ENCODE measurements around the gene CRLF2.
A peak's percentile ranks its signal among the peaks of the same experiment; 100 is the strongest.
"Not testable (repeated sequence)": the region's sequence is repeated elsewhere in the genome, so short reads cannot be mapped to it uniquely, and the experiment has no call there.

Gene CRLF2

DNA sequence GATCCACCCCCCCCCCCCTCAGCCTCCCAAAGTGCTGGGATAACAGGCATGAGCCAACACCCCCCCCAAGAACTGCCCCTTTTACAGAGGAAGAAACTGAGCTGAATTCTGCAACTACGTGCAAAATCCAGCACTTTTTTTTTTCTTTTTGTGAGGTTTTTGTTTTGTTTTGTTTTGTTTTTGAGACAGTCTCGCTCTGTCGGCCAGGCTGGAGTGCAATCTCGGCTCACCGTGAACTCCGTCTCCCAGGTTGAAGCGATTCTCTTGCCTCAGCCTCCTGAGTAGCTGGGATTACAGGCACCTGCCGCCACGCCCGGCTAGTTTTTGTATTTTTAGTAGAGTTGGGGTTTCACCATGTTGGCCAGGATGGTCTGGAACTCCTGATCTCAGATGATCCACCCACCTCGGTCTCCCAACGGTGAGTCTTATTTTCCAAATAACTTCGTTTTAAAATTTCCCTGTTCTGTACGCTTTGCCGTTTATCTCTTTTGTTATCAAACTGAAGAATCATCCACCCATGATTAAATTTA lies 4.9 kb downstream of the CRLF2 start:
- TF ChIP-seq, protein P1, sequence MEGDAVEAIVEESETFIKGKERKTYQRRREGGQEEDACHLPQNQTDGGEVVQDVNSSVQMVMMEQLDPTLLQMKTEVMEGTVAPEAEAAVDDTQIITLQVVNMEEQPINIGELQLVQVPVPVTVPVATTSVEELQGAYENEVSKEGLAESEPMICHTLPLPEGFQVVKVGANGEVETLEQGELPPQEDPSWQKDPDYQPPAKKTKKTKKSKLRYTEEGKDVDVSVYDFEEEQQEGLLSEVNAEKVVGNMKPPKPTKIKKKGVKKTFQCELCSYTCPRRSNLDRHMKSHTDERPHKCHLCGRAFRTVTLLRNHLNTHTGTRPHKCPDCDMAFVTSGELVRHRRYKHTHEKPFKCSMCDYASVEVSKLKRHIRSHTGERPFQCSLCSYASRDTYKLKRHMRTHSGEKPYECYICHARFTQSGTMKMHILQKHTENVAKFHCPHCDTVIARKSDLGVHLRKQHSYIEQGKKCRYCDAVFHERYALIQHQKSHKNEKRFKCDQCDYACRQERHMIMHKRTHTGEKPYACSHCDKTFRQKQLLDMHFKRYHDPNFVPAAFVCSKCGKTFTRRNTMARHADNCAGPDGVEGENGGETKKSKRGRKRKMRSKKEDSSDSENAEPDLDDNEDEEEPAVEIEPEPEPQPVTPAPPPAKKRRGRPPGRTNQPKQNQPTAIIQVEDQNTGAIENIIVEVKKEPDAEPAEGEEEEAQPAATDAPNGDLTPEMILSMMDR (IDR thresholded peaks at IDR 0.05; ENCODE audit: extremely low read depth, missing control alignments), result no peak
- no peak for DNase-seq (ENCODE audit: low spot score)

DNA sequence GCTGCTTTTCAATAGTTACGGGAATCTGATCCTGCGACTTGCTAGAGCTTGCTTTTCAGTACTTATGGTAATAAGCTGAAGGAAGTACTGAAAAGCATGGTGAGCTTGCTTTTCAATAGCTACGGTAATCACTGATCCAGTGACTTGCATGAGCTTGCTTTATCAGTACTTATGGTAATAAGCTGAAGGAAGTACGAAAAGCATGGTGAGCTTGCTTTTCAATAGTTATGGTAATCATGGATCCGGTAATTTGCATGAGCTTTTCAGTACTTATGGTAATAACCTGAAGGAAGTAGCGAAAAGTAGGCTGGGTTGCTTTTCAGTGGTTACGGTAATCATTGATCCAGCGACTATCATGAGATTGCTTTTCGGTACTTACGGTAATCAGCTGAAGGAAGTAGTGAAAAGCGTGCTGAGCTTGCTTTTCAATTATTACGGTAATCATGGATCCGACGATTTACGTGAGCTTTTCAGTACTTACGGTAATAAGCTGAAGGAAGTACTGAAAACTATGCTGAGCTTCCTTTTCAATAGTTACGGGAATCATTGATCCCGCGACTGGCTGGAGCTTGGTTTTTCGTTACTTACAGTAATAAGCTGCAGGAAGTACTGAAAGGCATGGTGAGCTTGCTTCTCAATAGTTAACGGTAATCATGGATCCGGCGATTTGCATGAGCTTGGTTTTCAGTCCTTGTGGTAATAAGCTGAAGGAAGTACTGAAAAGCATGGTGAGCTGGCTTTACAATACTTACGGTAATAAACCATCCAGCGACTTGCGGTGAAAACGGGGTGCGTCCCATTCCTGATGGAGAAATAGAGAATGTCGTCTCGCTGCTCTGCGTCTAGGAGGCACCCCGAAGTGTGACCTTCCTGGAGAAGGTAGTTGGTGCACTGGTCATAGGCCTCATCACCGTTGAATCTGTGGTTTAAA lies 6.5 kb downstream of the CRLF2 start:
- peak; percentile 30 for DNase-seq (ENCODE audit: low spot score)
- TF ChIP-seq, protein P1 (IDR thresholded peaks at IDR 0.05; ENCODE audit: extremely low read depth, missing control alignments), result no peak

DNA sequence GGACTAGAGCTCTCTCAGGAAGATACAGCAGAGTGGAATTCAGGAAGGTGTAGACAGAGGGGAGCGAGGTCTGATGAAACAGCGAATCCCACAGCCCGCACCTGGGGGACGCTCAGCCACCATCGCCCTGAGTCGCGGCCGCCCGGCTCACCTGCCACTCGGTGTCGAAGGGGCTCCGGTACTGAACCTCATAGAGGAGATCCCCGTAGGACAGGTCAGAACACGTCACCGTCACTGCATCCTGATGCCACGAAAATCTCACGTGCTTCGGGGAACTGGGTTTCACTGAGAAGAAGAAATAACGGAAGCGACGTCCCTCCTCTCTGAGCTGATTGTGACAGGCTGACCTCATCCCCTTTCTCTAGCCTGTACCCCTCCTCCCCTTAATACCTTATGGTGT lies 10.2 kb downstream of the CRLF2 start:
- no peak for DNase-seq (ENCODE audit: low spot score)
- TF ChIP-seq, protein P1 (IDR thresholded peaks at IDR 0.05; ENCODE audit: extremely low read depth, missing control alignments), result no peak

DNA sequence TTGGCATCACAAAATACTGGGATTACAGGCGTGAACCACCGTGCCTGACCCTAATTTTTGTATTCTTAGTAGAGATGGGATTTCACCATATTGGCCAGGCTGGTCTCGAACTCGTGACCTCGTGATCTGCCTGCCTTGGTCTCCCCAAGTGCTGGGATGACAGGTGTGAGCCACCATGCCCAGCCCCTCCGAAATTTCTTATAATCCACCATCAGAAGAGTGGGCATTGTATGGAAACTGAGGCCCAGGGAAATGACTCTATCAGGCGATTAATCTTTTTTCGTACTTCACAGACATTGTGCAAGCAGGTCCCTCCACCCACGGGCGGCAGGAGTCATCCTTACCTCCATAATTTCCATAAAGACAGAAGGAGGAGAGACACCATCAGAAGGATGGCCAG lies 16.0 kb downstream of the CRLF2 start:
- DNase-seq (ENCODE audit: low spot score), result no peak
- TF ChIP-seq, protein P1 (IDR thresholded peaks at IDR 0.05; ENCODE audit: extremely low read depth, missing control alignments), result no peak

DNA sequence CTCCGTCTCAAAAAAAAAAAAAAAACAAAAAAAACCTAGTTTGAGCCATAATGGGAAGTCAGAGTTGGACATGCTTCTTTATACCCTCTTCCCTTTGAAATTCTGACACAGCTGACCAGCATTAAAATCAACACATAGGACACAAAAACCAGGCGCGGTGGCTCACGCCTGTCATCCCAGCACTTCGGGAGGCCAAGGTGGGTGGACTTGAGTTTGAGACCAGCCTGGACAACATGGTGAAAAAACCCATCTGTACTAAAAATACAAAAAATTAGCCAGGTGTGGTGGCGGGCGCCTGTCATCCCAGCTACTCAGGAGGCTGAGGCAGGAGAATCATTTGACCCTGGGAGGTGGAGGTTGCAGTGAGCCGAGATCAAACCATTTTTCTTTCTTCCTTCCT lies 20.3 kb downstream of the CRLF2 start:
- not testable (repeated sequence) for DNase-seq (ENCODE audit: low spot score)

DNA sequence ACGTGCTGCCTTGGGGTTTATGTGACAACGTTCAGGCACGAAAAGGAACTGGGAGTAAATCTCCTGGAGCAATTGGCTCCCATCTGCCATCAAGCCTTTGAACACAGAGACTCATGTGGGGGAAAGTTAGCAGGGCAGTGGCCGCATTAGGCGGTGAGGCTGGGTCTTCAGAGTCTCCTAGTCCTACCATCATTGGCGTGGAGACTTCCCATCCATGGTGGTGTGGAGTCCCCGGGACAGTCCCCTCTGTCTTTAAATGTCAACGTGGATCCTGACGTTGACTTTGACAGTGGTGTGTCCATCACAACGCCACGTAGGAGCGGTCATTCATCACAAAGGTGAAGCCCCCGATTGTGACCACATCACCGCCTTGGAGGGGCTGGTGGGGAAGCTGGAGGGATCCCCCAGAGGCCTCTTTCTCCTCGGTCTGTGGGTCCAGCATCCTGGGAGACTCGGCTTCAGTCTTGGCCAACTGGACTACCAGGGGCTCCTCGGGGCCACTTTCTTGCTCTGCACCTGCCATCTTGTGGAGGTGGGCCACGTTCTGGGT lies 21.8 kb downstream of the CRLF2 start:
- TF ChIP-seq, protein P1 (IDR thresholded peaks at IDR 0.05; ENCODE audit: extremely low read depth, missing control alignments), result no peak
- DNase-seq (ENCODE audit: low spot score), result no peak

DNA sequence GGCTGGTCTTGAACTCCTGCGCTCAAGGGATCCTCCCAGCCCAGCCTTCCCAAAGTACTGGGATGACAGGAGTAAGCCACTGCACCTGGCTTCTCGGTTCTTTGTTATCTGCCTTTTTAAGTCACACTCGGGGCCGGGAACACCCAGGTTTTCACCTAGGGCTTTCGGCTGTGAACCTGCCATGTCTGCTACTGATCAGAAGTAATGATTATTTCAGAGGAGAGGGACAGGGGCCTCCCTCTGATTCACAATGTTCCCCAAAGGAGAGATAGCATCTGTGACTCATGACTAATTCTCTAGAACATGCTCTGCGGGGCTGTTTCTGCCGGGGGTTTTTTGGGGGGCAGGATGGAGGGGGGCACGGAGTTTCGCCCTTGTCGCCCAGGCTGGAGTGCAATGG lies 26.9 kb downstream of the CRLF2 start:
- no peak for DNase-seq (ENCODE audit: low spot score)
- TF ChIP-seq, protein P1 (IDR thresholded peaks at IDR 0.05; ENCODE audit: extremely low read depth, missing control alignments), result no peak
